GM12864 (cell line): Measurements from ENCODE around the gene LRRC52.

Source experiments
- DNase-seq: peaks from one replicate; pipeline ENCODE4 v3.0.0-alpha.2; 2011; ENCODE audit warnings: low read depth
- H3K4me3 ChIP-seq: 2 replicates; pipeline ENCODE4 v1.5.1; 2011; ENCODE audit warnings: mild to moderate bottlenecking, low read depth, low read length, control low read depth
- TF ChIP-seq, protein P1 (sequence below): IDR thresholded peaks from 2 replicates; pipeline ENCODE4 v1.5.1; 2011; ENCODE audit warnings: low read depth, mild to moderate bottlenecking, moderate library complexity, low read length, control low read depth, inconsistent platforms; ENCODE audit errors: missing control alignments

The LRRC52 gene

DNA sequence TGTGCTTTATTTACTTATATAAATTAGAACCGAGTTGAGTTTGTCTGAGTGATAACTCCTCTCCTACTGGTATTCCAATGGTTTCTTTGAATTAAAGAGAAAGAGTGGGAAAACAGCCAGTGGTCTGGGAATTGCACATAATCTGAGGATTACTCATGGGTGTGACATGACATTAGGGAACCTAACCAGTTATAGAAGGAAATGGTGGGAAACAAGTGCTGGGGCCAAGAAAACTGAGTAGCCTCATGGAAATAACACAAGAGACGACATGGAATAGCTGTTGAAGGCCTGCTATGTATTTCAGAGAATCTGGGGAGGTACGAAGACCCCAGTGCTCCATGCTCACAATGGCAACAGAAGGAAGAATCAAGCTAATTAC, 41.8 kb upstream of the LRRC52 start:
- TF ChIP-seq, protein P1, sequence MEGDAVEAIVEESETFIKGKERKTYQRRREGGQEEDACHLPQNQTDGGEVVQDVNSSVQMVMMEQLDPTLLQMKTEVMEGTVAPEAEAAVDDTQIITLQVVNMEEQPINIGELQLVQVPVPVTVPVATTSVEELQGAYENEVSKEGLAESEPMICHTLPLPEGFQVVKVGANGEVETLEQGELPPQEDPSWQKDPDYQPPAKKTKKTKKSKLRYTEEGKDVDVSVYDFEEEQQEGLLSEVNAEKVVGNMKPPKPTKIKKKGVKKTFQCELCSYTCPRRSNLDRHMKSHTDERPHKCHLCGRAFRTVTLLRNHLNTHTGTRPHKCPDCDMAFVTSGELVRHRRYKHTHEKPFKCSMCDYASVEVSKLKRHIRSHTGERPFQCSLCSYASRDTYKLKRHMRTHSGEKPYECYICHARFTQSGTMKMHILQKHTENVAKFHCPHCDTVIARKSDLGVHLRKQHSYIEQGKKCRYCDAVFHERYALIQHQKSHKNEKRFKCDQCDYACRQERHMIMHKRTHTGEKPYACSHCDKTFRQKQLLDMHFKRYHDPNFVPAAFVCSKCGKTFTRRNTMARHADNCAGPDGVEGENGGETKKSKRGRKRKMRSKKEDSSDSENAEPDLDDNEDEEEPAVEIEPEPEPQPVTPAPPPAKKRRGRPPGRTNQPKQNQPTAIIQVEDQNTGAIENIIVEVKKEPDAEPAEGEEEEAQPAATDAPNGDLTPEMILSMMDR = no peak
- no peak overlapping the region for H3K4me3 ChIP-seq
- DNase-seq = no peak

DNA sequence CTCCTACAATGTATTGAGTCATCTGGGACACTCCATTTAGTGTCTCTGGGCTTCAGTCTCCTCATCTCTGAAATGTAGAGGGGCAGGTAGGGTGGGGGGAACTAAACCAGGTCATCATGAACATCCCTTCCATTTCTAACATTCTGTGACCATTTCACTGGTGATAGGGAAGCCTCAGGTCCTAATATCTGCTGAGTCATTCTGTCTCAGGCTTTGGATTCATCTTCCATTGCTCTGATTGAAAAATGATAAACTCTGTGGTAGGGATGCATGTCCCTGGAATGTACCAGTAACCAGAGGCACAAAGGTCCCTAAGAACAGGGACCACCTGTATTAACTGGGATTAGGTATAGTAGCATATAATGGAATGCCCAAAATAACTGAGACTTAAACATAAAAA, 36.2 kb upstream of the LRRC52 start:
- no peak overlapping the region for H3K4me3 ChIP-seq
- no peak for DNase-seq
- TF ChIP-seq, protein P1 = no peak

DNA sequence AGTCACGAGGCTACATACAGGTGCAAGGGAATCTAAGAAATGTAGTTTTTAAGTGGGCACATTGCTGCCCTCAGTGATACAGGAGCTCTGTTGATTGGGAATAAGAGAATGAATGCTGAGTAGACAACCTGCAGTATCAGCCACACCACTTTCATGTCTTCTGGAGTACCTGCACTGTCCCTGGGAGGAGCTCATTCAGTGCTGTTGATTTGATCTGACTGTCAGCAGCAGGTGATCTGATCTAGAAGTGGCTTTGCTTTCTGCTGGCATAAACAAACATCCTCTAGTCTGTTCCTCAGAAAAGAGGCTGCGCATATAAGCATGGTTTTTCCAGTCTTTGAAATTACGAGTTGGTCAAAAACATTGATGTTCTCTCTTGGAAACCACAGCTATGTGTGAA, 35.5 kb upstream of the LRRC52 start:
- TF ChIP-seq, protein P1 = no peak
- no peak for DNase-seq
- no peak overlapping the region for H3K4me3 ChIP-seq

DNA sequence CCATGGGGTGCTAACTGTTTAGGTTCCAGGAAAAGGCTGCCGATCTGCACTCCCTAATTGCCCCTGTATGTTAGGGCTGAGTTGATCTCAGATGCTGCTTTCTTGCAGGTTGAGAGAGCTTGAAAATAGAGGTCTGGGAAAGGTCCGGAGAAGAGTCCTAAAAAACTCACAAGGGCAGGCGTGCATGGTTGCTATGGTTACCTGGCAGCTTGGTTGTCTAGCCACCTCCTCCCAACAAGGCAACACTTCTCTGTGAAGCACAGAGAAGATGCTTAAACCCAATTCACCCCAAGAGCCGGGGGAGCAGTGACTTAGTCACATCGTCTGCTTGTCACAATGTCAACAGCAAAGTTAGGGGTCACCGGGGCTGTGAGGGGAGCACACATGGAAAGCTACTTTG, 31.0 kb upstream of the LRRC52 start:
- TF ChIP-seq, protein P1 = no peak
- H3K4me3 ChIP-seq = no peak overlapping the region
- no peak for DNase-seq

DNA sequence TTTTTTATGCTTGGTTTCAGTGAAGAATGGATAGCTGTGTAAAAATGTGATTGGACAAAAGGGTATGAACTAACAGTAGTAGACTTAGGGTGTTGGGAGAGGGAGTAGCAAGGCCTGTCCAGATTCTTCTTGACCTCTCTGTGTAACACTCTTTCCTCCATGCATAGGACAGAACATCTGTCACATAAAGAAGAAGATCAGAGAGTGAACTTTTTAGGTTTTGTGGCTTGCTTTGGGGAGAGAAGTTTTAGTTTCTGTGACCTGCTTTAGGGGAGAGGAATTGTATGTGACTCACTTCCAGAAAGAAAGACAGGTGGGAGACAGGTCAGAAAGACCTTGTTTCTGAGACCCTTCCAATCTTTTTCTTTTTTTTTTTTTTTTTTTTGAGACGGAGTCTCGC, 27.3 kb upstream of the LRRC52 start:
- TF ChIP-seq, protein P1 = no peak
- DNase-seq = no peak
- H3K4me3 ChIP-seq = no peak overlapping the region

DNA sequence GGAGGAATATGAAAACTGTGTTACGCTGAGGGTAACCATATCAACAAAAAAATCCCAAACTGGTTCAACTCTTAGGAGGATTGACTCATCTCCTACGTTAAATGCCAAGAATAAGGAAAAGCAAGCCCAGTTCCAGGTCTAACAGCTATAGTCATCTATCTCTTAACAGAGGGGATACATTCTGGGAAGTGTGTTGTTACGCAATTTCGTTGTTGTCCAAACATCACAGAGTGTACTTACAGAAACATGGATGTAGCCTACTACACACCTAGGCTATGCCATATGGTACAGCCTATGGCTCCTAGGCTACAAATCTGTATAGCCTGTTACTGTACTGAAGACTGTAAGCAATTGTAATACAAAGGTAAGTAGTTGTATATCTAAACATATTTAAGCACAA, 23.2 kb upstream of the LRRC52 start:
- TF ChIP-seq, protein P1 = no peak

DNA sequence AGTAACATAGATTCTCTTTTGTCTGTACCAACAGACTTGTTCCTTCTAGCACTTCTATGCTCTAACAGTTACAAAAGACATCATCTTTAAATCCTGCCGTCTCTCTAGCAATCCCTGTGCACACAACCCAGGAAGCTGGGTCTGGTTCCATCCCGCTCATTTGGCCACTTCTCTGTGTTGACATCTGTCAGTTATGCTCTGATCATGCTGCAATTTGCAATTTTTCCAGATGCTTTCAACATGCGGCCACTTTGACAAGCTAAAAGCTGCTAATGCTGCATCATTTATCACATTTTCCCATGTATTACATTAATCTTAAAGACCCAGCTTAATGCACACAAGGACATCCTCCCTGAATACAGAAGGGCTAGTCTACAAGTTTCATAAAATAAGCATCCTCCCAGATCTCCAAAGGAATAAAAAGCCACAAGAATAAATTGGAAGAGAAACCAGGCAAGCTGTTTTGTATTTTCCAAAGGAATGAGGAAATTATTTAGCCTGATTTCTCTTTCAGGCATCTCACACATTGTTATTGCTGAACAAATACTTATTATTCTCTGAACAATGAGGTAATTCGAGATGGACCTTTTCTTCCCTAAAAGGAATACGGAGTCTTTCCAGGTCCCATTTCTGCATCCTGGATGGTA, 19.0 kb upstream of the LRRC52 start:
- DNase-seq = no peak
- H3K4me3 ChIP-seq = no peak overlapping the region
- TF ChIP-seq, protein P1 = no peak

More for the DNA sequence above, 23.2 kb upstream of the LRRC52 start:
- H3K4me3 ChIP-seq = no peak overlapping the region
- no peak for DNase-seq
